Endothelial cell of umbilical vein (primary cell): ENCODE results near the gene ADCY2. TPM values are rescaled to one million over a fixed set of nuclear protein-coding genes. Genes with fewer than 3 reads are reported as not detected.

ENCODE experiments used
- BruUV-seq: library from RNA; stranded (reverse); fragments of 400-500 nt; replicated peaks from 2 replicates; lab custom pipeline; 2021; lab: Mats Ljungman, UMichigan
- CTCF ChIA-PET: fragments of 300-600, 350-600 bp; sonication (Branson Sonifier 250); formaldehyde crosslinking; loops from one replicate; lab custom pipeline; 2021; ENCODE audit warnings: antibody characterized with exemption, inconsistent platforms; lab: Charles Lee
- POLR2A ChIA-PET: fragments of 300-600, 350-600 bp; sonication (Branson Sonifier 250); formaldehyde crosslinking; loops from one replicate; lab custom pipeline; 2021; ENCODE audit warnings: antibody characterized with exemption, inconsistent platforms; lab: Charles Lee
- DNase-seq: peaks from one replicate; pipeline ENCODE4 v3.0.0-alpha.2; 2011; ENCODE audit warnings: low read depth, low spot score
- FAIRE-seq: peaks from 2 replicates; lab custom pipeline; 2011; peaks lifted over from hg19 to GRCh38; lab: Jason Lieb, UNC
- H2AFZ ChIP-seq: 2 replicates; pipeline ENCODE4 v1.6.0; 2012; ENCODE audit warnings: low read depth, low read length, control low read depth, inconsistent platforms
- H3K27ac ChIP-seq: 2 replicates; pipeline ENCODE4 v1.5.1; 2011; ENCODE audit warnings: low read depth, mild to moderate bottlenecking, control low read depth, low read length, moderate library complexity; ENCODE audit not compliant: insufficient read depth
- H3K27me3 ChIP-seq, 2 experiments: 2 replicates each; pipeline versions ENCODE4 v1.6.0 to v1.6.1; 2011; ENCODE audit warnings: low read length in 2 of 2, mixed read lengths in 1 of 2; ENCODE audit not compliant: control insufficient read depth in 2 of 2, insufficient read depth in 2 of 2
- H3K36me3 ChIP-seq, 2 experiments: 2 replicates in 1 of 2; 3 replicates in 1 of 2; pipeline ENCODE4 v1.5.1; 2011; ENCODE audit warnings: low read length in 2 of 2, mild to moderate bottlenecking in 1 of 2, moderate library complexity in 1 of 2; ENCODE audit not compliant: control insufficient read depth in 2 of 2, insufficient read depth in 2 of 2; ENCODE audit errors: extremely low read depth in 1 of 2
- H3K4me1 ChIP-seq: 3 replicates; pipeline ENCODE4 v1.5.1; 2011; ENCODE audit warnings: mild to moderate bottlenecking, low read length; ENCODE audit not compliant: control insufficient read depth, insufficient read depth; ENCODE audit errors: extremely low read depth
- H3K4me2 ChIP-seq: 2 replicates; pipeline ENCODE4 v1.6.1; 2011; ENCODE audit warnings: low read length, control low read depth, mixed read lengths; ENCODE audit not compliant: insufficient read depth
- H3K4me3 ChIP-seq, 3 experiments: fragments of 200-600 bp in 1 of 3; sonication (generic), shearing (Covaris generic) in 1 of 3; replicated peaks in 1 of 3; 2 replicates each; pipeline ENCODE4 v1.5.1; 2011 to 2016; ENCODE audit warnings: control low read depth in 3 of 3, low read length in 3 of 3, mild to moderate bottlenecking in 2 of 3, inconsistent platforms in 1 of 3, low read depth in 1 of 3, moderate library complexity in 1 of 3; ENCODE audit not compliant: insufficient read depth in 1 of 3
- H3K79me2 ChIP-seq: 2 replicates; pipeline ENCODE4 v1.6.0; 2012; ENCODE audit warnings: low read length, inconsistent platforms; ENCODE audit not compliant: control insufficient read depth, insufficient read depth
- H3K9ac ChIP-seq: replicated peaks from 2 replicates; pipeline ENCODE3; 2011; ENCODE audit warnings: low read length, control low read depth; ENCODE audit not compliant: insufficient read depth; ENCODE audit errors: extremely low read depth
- H3K9me1 ChIP-seq: replicated peaks from 3 replicates; pipeline ENCODE4 v1.6.0; 2011; ENCODE audit warnings: mild to moderate bottlenecking, low read length; ENCODE audit not compliant: control insufficient read depth, insufficient read depth; ENCODE audit errors: extremely low read depth
- H3K9me3 ChIP-seq: replicated peaks from 2 replicates; pipeline ENCODE4 v1.5.1; 2012; ENCODE audit warnings: low read length, inconsistent platforms; ENCODE audit not compliant: control insufficient read depth, insufficient read depth
- H4K20me1 ChIP-seq: replicated peaks from 2 replicates; pipeline ENCODE3; 2011; ENCODE audit warnings: mild to moderate bottlenecking, low read length; ENCODE audit not compliant: control insufficient read depth, insufficient read depth; ENCODE audit errors: extremely low read depth
- CTCF ChIP-seq, 2 donors: IDR thresholded peaks; 1 replicate in 1 of 2; 2 replicates in 1 of 2; pipeline ENCODE4 v1.5.1; 2011; ENCODE audit warnings: low read length in 2 of 2, mild to moderate bottlenecking in 2 of 2, moderate library complexity in 2 of 2, control low read depth in 1 of 2, inconsistent platforms in 1 of 2, low read depth in 1 of 2; ENCODE audit not compliant: insufficient read depth in 1 of 2; ENCODE audit errors: extremely low read depth in 1 of 2
- EZH2 ChIP-seq: IDR thresholded peaks from 2 replicates; pipeline ENCODE4 v1.6.1; 2012; ENCODE audit warnings: borderline replicate concordance, low read depth, mild to moderate bottlenecking, moderate library complexity, low read length, inconsistent platforms; ENCODE audit not compliant: severe bottlenecking
- FOS ChIP-seq: IDR thresholded peaks from 2 replicates; pipeline ENCODE4 v1.6.1; 2011; ENCODE audit warnings: mild to moderate bottlenecking, low read length, moderate library complexity, borderline replicate concordance; ENCODE audit not compliant: insufficient read depth
- GATA2 ChIP-seq: IDR thresholded peaks from 2 replicates; pipeline ENCODE4 v1.7.0; 2011; ENCODE audit warnings: low read depth, mild to moderate bottlenecking, moderate library complexity, mixed read lengths, low read length; ENCODE audit not compliant: insufficient read length, insufficient read depth
- JUN ChIP-seq: IDR thresholded peaks from 2 replicates; pipeline ENCODE4 v1.6.1; 2011; ENCODE audit warnings: borderline replicate concordance, low read depth; ENCODE audit not compliant: insufficient read length, insufficient read depth
- MAX ChIP-seq: IDR thresholded peaks from 2 replicates; pipeline ENCODE4 v1.6.1; 2011; ENCODE audit not compliant: insufficient read depth, insufficient read length
- MYC ChIP-seq: IDR thresholded peaks from one replicate; pipeline ENCODE4 v1.6.1; 2011; ENCODE audit warnings: mild to moderate bottlenecking, low read depth, low read length
- POLR2A ChIP-seq: IDR thresholded peaks from 2 replicates; pipeline ENCODE4 v1.6.1; 2012; ENCODE audit warnings: low read depth, mild to moderate bottlenecking, control low read depth, low read length
- POLR2AphosphoS5 ChIP-seq: IDR thresholded peaks from 2 replicates; pipeline ENCODE4 v1.6.1; 2012; ENCODE audit warnings: low read depth, mild to moderate bottlenecking, control low read depth, low read length, moderate library complexity; ENCODE audit not compliant: insufficient read depth
- dilution Hi-C: fragments of 300-500 bp; cut with MboI; formaldehyde crosslinking; loops from one replicate; pipeline ENCODE4 v1.15.0; 2019; ENCODE audit warnings: low sequenced_read_pairs; ENCODE audit not compliant: extremely low pct_ligation_motif_present
- intact Hi-C: fragments of 100-400 bp; cut with micrococcal nuclease; formaldehyde crosslinking; loops from one replicate; pipeline ENCODE4 v1.10.0; 2022
- polyA plus RNA-seq, 4 experiments: library from polyadenylated mRNA; depleted of rRNA in 3 of 4; stranded (reverse) in 3 of 4; unstranded in 1 of 4; fragments of >200 nt; gene quantifications; 2 replicates each; pipeline versions ENCODE4 v1.2.1 to v1.2.3, GENCODE V29; 2011 to 2012; ENCODE audit warnings: missing spikeins in 1 of 4
- total RNA-seq: library from RNA; stranded (reverse); gene quantifications from 2 replicates; pipeline ENCODE4 v1.2.3, GENCODE V29; 2021

ADCY2 gene
- total and polyA plus RNA-seq, 2 donors (not counting 3 experiments of a cell fraction or from before 2014, with no cell fraction given): under 0.01 TPM; not detected in 1

GRCh38 chr5:7705261-7705660 lies 309.3 kb downstream of the ADCY2 start:
- Histone ChIP-seq H3K4me1 (no peaks in the 10 kb centered on the region), H3K9ac (no peak overlapping the region), H3K27ac (no peak overlapping the region), H3K4me2 (no peak overlapping the region), H3K9me3 (peaks cover 4% of the 10 kb centered on the region), H3K9me1 (no peaks in the 10 kb centered on the region), H3K4me3 (no peak overlapping the region), H2AFZ (no peak overlapping the region), H3K27me3 (no peaks in the 10 kb centered on the region), H3K36me3 (no peaks in the 10 kb centered on the region), H3K79me2 (no peaks in the 10 kb centered on the region), H4K20me1 (no peaks in the 10 kb centered on the region)
- intact Hi-C loops (no loop called here), dilution Hi-C loops (no loop called here)
- BruUV-seq: no TSS peak
- ChIA-PET POLR2A (no interaction called here), CTCF (no interaction called here)
- no peak for FAIRE-seq
- no peak for DNase-seq
- no peak for TF ChIP-seq JUN
- no peak for TF ChIP-seq POLR2A
- TF ChIP-seq CTCF (IDR thresholded peaks at IDR 0.05; ENCODE audit: extremely low read depth in 1 of 2, insufficient read depth in 1 of 2, low read depth in 1 of 2, low read length in 2 of 2): no peak
- TF ChIP-seq EZH2: no peak
- no peak for TF ChIP-seq POLR2AphosphoS5
- no peak for TF ChIP-seq FOS
- no peak for TF ChIP-seq MYC
- TF ChIP-seq GATA2: no peak
- no peak for TF ChIP-seq MAX
